HepG2 (cell line): ENCODE results near the gene KHK. TPM values are rescaled to one million over a fixed set of nuclear protein-coding genes. Genes with fewer than 3 reads are reported as not detected.

Experiments used
- BRF2 ChIP-seq: sonication (generic); formaldehyde crosslinking; IDR thresholded peaks from 2 replicates; pipeline ENCODE4 v1.8.1; 2022; ENCODE audit warnings: mild to moderate bottlenecking, missing genetic modification reagents
- CREB1 ChIP-seq, 2 experiments: fragments of 450-650 bp in 1 of 2; IDR thresholded peaks; 2 replicates each; pipeline ENCODE4 v1.6.1; 2016 to 2017; ENCODE audit warnings: control low read depth in 1 of 2, mild to moderate bottlenecking in 1 of 2, missing compliant biosample characterization in 1 of 2, missing genetic modification characterization in 1 of 2
- EP300 ChIP-seq, 3 experiments: sonication (generic) in 1 of 3; formaldehyde crosslinking in 1 of 3; IDR thresholded peaks; 2 replicates each; pipeline versions ENCODE4 v1.5.1 to v1.6.1; 2011 to 2020; ENCODE audit warnings: low read depth in 2 of 3, low read length in 2 of 3, borderline replicate concordance in 1 of 3, improper control_type of control experiment in 1 of 3, mild to moderate bottlenecking in 1 of 3, missing genetic modification reagents in 1 of 3, moderate library complexity in 1 of 3
- KAT7 ChIP-seq: IDR thresholded peaks from 2 replicates; pipeline ENCODE4 v1.6.1; 2018; ENCODE audit warnings: borderline replicate concordance, missing compliant biosample characterization
- MAFG ChIP-seq: sonication (generic); formaldehyde crosslinking; IDR thresholded peaks from 2 replicates; pipeline ENCODE4 v1.5.1; 2020; ENCODE audit warnings: mild to moderate bottlenecking, missing genetic modification reagents
- PAX8 ChIP-seq: sonication (generic); formaldehyde crosslinking; IDR thresholded peaks from 2 replicates; pipeline ENCODE4 v1.8.0; 2022; ENCODE audit warnings: mild to moderate bottlenecking, missing genetic modification reagents, borderline replicate concordance
- POLR2AphosphoS5 ChIP-seq: IDR thresholded peaks from 2 replicates; pipeline ENCODE4 v1.6.1; 2012; ENCODE audit warnings: low read depth, low read length
- SSRP1 ChIP-seq: IDR thresholded peaks from 2 replicates; pipeline ENCODE4 v1.6.1; 2016; ENCODE audit warnings: control low read depth
- TAF1 ChIP-seq: sonication (generic); formaldehyde crosslinking; IDR thresholded peaks from 2 replicates; pipeline ENCODE4 v1.4.0; 2020; ENCODE audit warnings: missing genetic modification reagents
- ZFP90 ChIP-seq: sonication (generic); formaldehyde crosslinking; IDR thresholded peaks from 2 replicates; pipeline ENCODE4 v1.8.0; 2022; ENCODE audit warnings: missing genetic modification reagents, mild to moderate bottlenecking, inconsistent platforms, borderline replicate concordance
- ZNF503 ChIP-seq: sonication (generic); formaldehyde crosslinking; IDR thresholded peaks from 2 replicates; pipeline ENCODE4 v1.4.0; 2020; ENCODE audit warnings: missing genetic modification reagents
- ZNF672 ChIP-seq: sonication (generic); formaldehyde crosslinking; IDR thresholded peaks from 2 replicates; pipeline ENCODE4 v1.8.1; 2022; ENCODE audit warnings: missing genetic modification reagents
- polyA plus RNA-seq, 8 experiments: library from polyadenylated mRNA; depleted of rRNA in 3 of 8; stranded (reverse) in 7 of 8; unstranded in 1 of 8; fragments of >200 nt; fragmentation: Illumina TruSeq in 4 of 8; extraction: Trizol in 4 of 8; gene quantifications; 2 replicates each; pipeline versions ENCODE4 v1.2.1 to v1.2.3, GENCODE V29; 2011 to 2016; ENCODE audit warnings: low read depth in 4 of 8, missing spikeins in 1 of 8, mixed read lengths in 1 of 8; ENCODE audit not compliant: insufficient read depth in 1 of 8
- total RNA-seq, 5 experiments: library from RNA; depleted of rRNA; stranded (reverse); fragments of >200 nt; fragmentation: Illumina TruSeq; extraction: Trizol; gene quantifications; 2 replicates each; pipeline ENCODE4 v1.2.3, GENCODE V29; 2016; ENCODE audit warnings: low read depth in 1 of 5
- TF ChIP-seq, protein P1 (sequence below): sonication (generic); formaldehyde crosslinking; IDR thresholded peaks from 2 replicates; pipeline ENCODE4 v1.8.1; 2022; ENCODE audit warnings: low read depth, mild to moderate bottlenecking, missing genetic modification reagents
- TF ChIP-seq, protein P2 (sequence below): sonication (generic); formaldehyde crosslinking; IDR thresholded peaks from 2 replicates; pipeline ENCODE4 v1.4.0; 2020; ENCODE audit warnings: missing genetic modification reagents
- TF ChIP-seq, protein P3 (sequence below): sonication (generic); formaldehyde crosslinking; IDR thresholded peaks from 2 replicates; pipeline ENCODE4 v1.8.0; 2022; ENCODE audit warnings: mild to moderate bottlenecking, missing genetic modification reagents
- TF ChIP-seq, protein P4 (sequence below): sonication (generic); formaldehyde crosslinking; IDR thresholded peaks from 2 replicates; pipeline ENCODE4 v1.4.0; 2020; ENCODE audit warnings: missing genetic modification reagents

The KHK gene
- total and polyA plus RNA-seq, 2 of the 13 experiments (the other 11 are each of a cell fraction or from before 2014, with no cell fraction given): 40.9 to 99.2 TPM

GRCh38 chr2:27071990-27072830 lies 14.4 kb upstream of the KHK start (continued):
- TF ChIP-seq, protein P1, sequence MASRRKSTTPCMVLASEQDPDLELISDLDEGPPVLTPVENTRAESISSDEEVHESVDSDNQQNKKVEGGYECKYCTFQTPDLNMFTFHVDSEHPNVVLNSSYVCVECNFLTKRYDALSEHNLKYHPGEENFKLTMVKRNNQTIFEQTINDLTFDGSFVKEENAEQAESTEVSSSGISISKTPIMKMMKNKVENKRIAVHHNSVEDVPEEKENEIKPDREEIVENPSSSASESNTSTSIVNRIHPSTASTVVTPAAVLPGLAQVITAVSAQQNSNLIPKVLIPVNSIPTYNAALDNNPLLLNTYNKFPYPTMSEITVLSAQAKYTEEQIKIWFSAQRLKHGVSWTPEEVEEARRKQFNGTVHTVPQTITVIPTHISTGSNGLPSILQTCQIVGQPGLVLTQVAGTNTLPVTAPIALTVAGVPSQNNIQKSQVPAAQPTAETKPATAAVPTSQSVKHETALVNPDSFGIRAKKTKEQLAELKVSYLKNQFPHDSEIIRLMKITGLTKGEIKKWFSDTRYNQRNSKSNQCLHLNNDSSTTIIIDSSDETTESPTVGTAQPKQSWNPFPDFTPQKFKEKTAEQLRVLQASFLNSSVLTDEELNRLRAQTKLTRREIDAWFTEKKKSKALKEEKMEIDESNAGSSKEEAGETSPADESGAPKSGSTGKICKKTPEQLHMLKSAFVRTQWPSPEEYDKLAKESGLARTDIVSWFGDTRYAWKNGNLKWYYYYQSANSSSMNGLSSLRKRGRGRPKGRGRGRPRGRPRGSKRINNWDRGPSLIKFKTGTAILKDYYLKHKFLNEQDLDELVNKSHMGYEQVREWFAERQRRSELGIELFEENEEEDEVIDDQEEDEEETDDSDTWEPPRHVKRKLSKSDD (CRISPR knock-in tag): no peak
- TF ChIP-seq, protein P2, sequence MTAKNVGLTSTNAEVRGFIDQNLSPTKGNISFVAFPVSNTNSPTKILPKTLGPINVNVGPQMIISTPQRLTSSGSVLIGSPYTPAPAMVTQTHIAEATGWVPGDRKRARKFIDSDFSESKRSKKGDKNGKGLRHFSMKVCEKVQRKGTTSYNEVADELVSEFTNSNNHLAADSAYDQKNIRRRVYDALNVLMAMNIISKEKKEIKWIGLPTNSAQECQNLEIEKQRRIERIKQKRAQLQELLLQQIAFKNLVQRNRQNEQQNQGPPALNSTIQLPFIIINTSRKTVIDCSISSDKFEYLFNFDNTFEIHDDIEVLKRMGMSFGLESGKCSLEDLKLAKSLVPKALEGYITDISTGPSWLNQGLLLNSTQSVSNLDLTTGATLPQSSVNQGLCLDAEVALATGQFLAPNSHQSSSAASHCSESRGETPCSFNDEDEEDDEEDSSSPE (CRISPR knock-in tag): no peak
- TF ChIP-seq POLR2AphosphoS5: no peak
- TF ChIP-seq, protein P3, sequence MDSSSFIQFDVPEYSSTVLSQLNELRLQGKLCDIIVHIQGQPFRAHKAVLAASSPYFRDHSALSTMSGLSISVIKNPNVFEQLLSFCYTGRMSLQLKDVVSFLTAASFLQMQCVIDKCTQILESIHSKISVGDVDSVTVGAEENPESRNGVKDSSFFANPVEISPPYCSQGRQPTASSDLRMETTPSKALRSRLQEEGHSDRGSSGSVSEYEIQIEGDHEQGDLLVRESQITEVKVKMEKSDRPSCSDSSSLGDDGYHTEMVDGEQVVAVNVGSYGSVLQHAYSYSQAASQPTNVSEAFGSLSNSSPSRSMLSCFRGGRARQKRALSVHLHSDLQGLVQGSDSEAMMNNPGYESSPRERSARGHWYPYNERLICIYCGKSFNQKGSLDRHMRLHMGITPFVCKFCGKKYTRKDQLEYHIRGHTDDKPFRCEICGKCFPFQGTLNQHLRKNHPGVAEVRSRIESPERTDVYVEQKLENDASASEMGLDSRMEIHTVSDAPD (CRISPR knock-in tag): no peak
- TF ChIP-seq BRF2 (CRISPR knock-in tag): 0 out of 2 replicates have a peak, but pooled peaks have one; percentile 8
- TF ChIP-seq, protein P4, sequence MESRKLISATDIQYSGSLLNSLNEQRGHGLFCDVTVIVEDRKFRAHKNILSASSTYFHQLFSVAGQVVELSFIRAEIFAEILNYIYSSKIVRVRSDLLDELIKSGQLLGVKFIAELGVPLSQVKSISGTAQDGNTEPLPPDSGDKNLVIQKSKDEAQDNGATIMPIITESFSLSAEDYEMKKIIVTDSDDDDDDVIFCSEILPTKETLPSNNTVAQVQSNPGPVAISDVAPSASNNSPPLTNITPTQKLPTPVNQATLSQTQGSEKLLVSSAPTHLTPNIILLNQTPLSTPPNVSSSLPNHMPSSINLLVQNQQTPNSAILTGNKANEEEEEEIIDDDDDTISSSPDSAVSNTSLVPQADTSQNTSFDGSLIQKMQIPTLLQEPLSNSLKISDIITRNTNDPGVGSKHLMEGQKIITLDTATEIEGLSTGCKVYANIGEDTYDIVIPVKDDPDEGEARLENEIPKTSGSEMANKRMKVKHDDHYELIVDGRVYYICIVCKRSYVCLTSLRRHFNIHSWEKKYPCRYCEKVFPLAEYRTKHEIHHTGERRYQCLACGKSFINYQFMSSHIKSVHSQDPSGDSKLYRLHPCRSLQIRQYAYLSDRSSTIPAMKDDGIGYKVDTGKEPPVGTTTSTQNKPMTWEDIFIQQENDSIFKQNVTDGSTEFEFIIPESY (CRISPR knock-in tag): 0 out of 2 replicates have a peak, but pooled peaks have one; percentile 4
- no peak for TF ChIP-seq ZNF503 (CRISPR knock-in tag)
- no peak for TF ChIP-seq MAFG
- 0 out of 2 replicates have a peak, but pooled peaks have one; percentile 16 for TF ChIP-seq PAX8 (CRISPR knock-in tag)
- TF ChIP-seq CREB1 (IDR thresholded peaks at IDR 0.05): no peak
- TF ChIP-seq CREB1 (CRISPR knock-in tag; IDR thresholded peaks at IDR 0.05): no peak
- TF ChIP-seq SSRP1 (CRISPR knock-in tag): no peak
- TF ChIP-seq KAT7 (CRISPR knock-in tag): no peak
- no peak for TF ChIP-seq TAF1 (CRISPR knock-in tag)
- no peak for TF ChIP-seq EP300 (IDR thresholded peaks at IDR 0.05; ENCODE audit: low read depth in 2 of 2, low read length in 2 of 2)
- TF ChIP-seq EP300 (CRISPR knock-in tag; IDR thresholded peaks at IDR 0.05; ENCODE audit: borderline replicate concordance): no peak
- no peak for TF ChIP-seq ZNF672
- TF ChIP-seq ZFP90: no peak
